HepG2 (cell line): ENCODE data around the gene UBE2R2. TPM values are rescaled to one million over a fixed set of nuclear protein-coding genes. Genes with fewer than 3 reads are reported as not detected.

Experiments used
- ATAC-seq: fragments of 200-7000 bp; cut with Tn5 transposase; 3 replicates; pipeline ENCODE4 v1.9.1; 2020; ENCODE audit warnings: mild to moderate bottlenecking, moderate library complexity
- BruUV-seq: library from RNA; stranded (reverse); fragments of 400-500 nt; replicated peaks from 2 replicates; lab custom pipeline; 2021; lab: Mats Ljungman, UMichigan
- CTCF ChIA-PET: fragments of 300-600 bp; formaldehyde crosslinking; extraction: SDS; loops from one replicate; lab custom pipeline; 2021; ENCODE audit warnings: low total read pairs, inconsistent platforms, low intra/inter-chr PET ratio; lab: Yijun Ruan, JAX
- POLR2A ChIA-PET: fragments of 350-600 bp; sonication (Branson Sonifier 250); formaldehyde crosslinking; loops from one replicate; lab custom pipeline; 2020; ENCODE audit warnings: antibody characterized with exemption, inconsistent platforms; lab: Yijun Ruan, JAX
- DNase-seq: peaks from one replicate; pipeline ENCODE4 v3.0.0-alpha.2; 2015; ENCODE audit warnings: low spot score
- FAIRE-seq: peaks from 3 replicates; lab custom pipeline; 2011; peaks lifted over from hg19 to GRCh38; lab: Jason Lieb, UNC
- H2AFZ ChIP-seq: one replicate; pipeline ENCODE4 v1.6.1; 2011; ENCODE audit warnings: low read length, inconsistent platforms
- H3K27ac ChIP-seq: fragments of 300-600 bp; 3 replicates; pipeline ENCODE4 v1.8.0; 2011; ENCODE audit warnings: mixed run types, mild to moderate bottlenecking, mixed read lengths, low read length, inconsistent platforms; ENCODE audit not compliant: insufficient read depth; ENCODE audit errors: extremely low read length
- H3K27me3 ChIP-seq, 2 experiments: fragments of 200-600 bp in 1 of 2; 2 replicates in 1 of 2; 3 replicates in 1 of 2; pipeline versions ENCODE4 v1.6.0 to v1.8.0; 2011; ENCODE audit warnings: low read length in 2 of 2, mild to moderate bottlenecking in 2 of 2, moderate library complexity in 2 of 2, inconsistent platforms in 1 of 2; ENCODE audit not compliant: insufficient read depth in 2 of 2, control insufficient read depth in 1 of 2
- H3K36me3 ChIP-seq, 2 experiments: fragments of 200-600 bp in 1 of 2; replicated peaks in 1 of 2; 2 replicates in 1 of 2; 3 replicates in 1 of 2; pipeline versions ENCODE4 v1.5.1 to v1.8.0; 2011; ENCODE audit warnings: low read length in 2 of 2, inconsistent platforms in 1 of 2; ENCODE audit not compliant: insufficient read depth in 2 of 2, control insufficient read depth in 1 of 2
- H3K4me1 ChIP-seq: 2 replicates; pipeline ENCODE4 v1.5.1; 2012; ENCODE audit warnings: low read length, inconsistent platforms; ENCODE audit not compliant: insufficient read depth
- H3K4me2 ChIP-seq: 2 replicates; pipeline ENCODE4 v1.6.0; 2011; ENCODE audit warnings: low read depth, low read length, inconsistent platforms
- H3K4me3 ChIP-seq, 3 experiments: fragments of 200-600 bp in 1 of 3; sonication (generic), shearing (Covaris generic) in 1 of 3; replicated peaks in 1 of 3; 2 replicates each; pipeline ENCODE4 v1.5.1; 2011 to 2016; ENCODE audit warnings: low read length in 3 of 3, inconsistent platforms in 2 of 3, low read depth in 2 of 3, mild to moderate bottlenecking in 2 of 3, control low read depth in 1 of 3, mixed read lengths in 1 of 3; ENCODE audit not compliant: insufficient read depth in 1 of 3
- H3K79me2 ChIP-seq: one replicate; pipeline ENCODE4 v1.6.1; 2011; ENCODE audit warnings: low read length, inconsistent platforms; ENCODE audit not compliant: insufficient read depth
- H3K9ac ChIP-seq: 2 replicates; pipeline ENCODE4 v1.6.0; 2011; ENCODE audit warnings: mild to moderate bottlenecking, low read depth, low read length, inconsistent platforms; ENCODE audit not compliant: insufficient read depth
- H3K9me3 ChIP-seq: 2 replicates; pipeline ENCODE4 v1.5.1; 2012; ENCODE audit warnings: mild to moderate bottlenecking, low read length
- H4K20me1 ChIP-seq: 2 replicates; pipeline ENCODE4 v1.6.0; 2011; ENCODE audit warnings: inconsistent platforms, mild to moderate bottlenecking, low read length, moderate library complexity; ENCODE audit not compliant: insufficient read depth
- CHD4 ChIP-seq: fragments of 200-600 bp; sonication (generic); IDR thresholded peaks from 2 replicates; pipeline ENCODE4 v1.7.0; 2017; ENCODE audit warnings: mild to moderate bottlenecking, low read length, borderline replicate concordance
- KAT7 ChIP-seq: IDR thresholded peaks from 2 replicates; pipeline ENCODE4 v1.6.1; 2018; ENCODE audit warnings: borderline replicate concordance, missing compliant biosample characterization
- PCBP2 ChIP-seq: fragments of 200-400 bp; formaldehyde crosslinking; optimal IDR thresholded peaks from 2 replicates; pipeline ENCODE3; 2018; ENCODE audit warnings: low read length, low read depth; ENCODE audit not compliant: poor library complexity, severe bottlenecking
- ZNF263 ChIP-seq: sonication (generic); formaldehyde crosslinking; IDR thresholded peaks from 2 replicates; pipeline ENCODE4 v1.4.0; 2020; ENCODE audit warnings: missing genetic modification reagents
- ZNF879 ChIP-seq: sonication (generic); formaldehyde crosslinking; IDR thresholded peaks from 2 replicates; pipeline ENCODE4 v1.8.1; 2023; ENCODE audit warnings: missing genetic modification reagents
- WGBS: methylation state at CpG from one replicate; pipeline ENCODE4 v1.1.6; 2017; ENCODE audit warnings: low lambda C conversion rate; 5-methylcytosine and 5-hydroxymethylcytosine counted together
- in situ Hi-C: cut with HindIII; loops from 2 replicates; pipeline ENCODE4 v1.10.0; 2017; ENCODE audit warnings: low pct_unique_long_range_greater_than_20kb; ENCODE audit not compliant: extremely low pct_ligation_motif_present
- intact Hi-C: fragments of 100-400 bp; cut with micrococcal nuclease; formaldehyde crosslinking; loops from one replicate; pipeline ENCODE4 v1.10.0; 2022; ENCODE audit not compliant: unreplicated experiment
- polyA plus RNA-seq, 8 experiments: library from polyadenylated mRNA; depleted of rRNA in 3 of 8; stranded (reverse) in 7 of 8; unstranded in 1 of 8; fragments of >200 nt; fragmentation: Illumina TruSeq in 4 of 8; extraction: Trizol in 4 of 8; gene quantifications; 2 replicates each; pipeline versions ENCODE4 v1.2.1 to v1.2.3, GENCODE V29; 2011 to 2016; ENCODE audit warnings: low read depth in 4 of 8, missing spikeins in 1 of 8, mixed read lengths in 1 of 8; ENCODE audit not compliant: insufficient read depth in 1 of 8
- total RNA-seq, 5 experiments: library from RNA; depleted of rRNA; stranded (reverse); fragments of >200 nt; fragmentation: Illumina TruSeq; extraction: Trizol; gene quantifications; 2 replicates each; pipeline ENCODE4 v1.2.3, GENCODE V29; 2016; ENCODE audit warnings: low read depth in 1 of 5
- TF ChIP-seq, protein P1 (sequence below): sonication (generic); formaldehyde crosslinking; IDR thresholded peaks from 2 replicates; pipeline ENCODE4 v1.4.0; 2020; ENCODE audit warnings: missing genetic modification reagents, borderline replicate concordance
- TF ChIP-seq, protein P2 (sequence below): sonication (generic); formaldehyde crosslinking; IDR thresholded peaks from 2 replicates; pipeline ENCODE4 v1.4.0; 2020; ENCODE audit warnings: missing genetic modification reagents
- TF ChIP-seq, protein P3 (sequence below): sonication (generic); formaldehyde crosslinking; IDR thresholded peaks from 2 replicates; pipeline ENCODE4 v1.5.1; 2020; ENCODE audit warnings: mild to moderate bottlenecking, missing genetic modification reagents
- TF ChIP-seq, protein P4 (sequence below): sonication (generic); formaldehyde crosslinking; IDR thresholded peaks from 2 replicates; pipeline ENCODE4 v1.5.0; 2020; ENCODE audit warnings: missing genetic modification reagents
- TF ChIP-seq, protein P5 (sequence below): sonication (generic); formaldehyde crosslinking; IDR thresholded peaks from 2 replicates; pipeline ENCODE4 v1.8.0; 2022; ENCODE audit warnings: missing genetic modification reagents, mild to moderate bottlenecking, borderline replicate concordance

UBE2R2 gene
- total and polyA plus RNA-seq, 2 of the 13 experiments (the other 11 are each of a cell fraction or from before 2014, with no cell fraction given), result 14.8 to 20.9 TPM

- WGBS, result 2% methylated on average over 16 of the region's 18 CpGs
- BruUV-seq, result no TSS peak
- TF ChIP-seq CHD4 (no peak), ZNF879 (no peak), ZNF263 (no peak), KAT7 (CRISPR knock-in tag) (peak; percentile 5; the same call in 1 of the 2 replicates), PCBP2 (peak; percentile 61)
- TF ChIP-seq, protein P1, sequence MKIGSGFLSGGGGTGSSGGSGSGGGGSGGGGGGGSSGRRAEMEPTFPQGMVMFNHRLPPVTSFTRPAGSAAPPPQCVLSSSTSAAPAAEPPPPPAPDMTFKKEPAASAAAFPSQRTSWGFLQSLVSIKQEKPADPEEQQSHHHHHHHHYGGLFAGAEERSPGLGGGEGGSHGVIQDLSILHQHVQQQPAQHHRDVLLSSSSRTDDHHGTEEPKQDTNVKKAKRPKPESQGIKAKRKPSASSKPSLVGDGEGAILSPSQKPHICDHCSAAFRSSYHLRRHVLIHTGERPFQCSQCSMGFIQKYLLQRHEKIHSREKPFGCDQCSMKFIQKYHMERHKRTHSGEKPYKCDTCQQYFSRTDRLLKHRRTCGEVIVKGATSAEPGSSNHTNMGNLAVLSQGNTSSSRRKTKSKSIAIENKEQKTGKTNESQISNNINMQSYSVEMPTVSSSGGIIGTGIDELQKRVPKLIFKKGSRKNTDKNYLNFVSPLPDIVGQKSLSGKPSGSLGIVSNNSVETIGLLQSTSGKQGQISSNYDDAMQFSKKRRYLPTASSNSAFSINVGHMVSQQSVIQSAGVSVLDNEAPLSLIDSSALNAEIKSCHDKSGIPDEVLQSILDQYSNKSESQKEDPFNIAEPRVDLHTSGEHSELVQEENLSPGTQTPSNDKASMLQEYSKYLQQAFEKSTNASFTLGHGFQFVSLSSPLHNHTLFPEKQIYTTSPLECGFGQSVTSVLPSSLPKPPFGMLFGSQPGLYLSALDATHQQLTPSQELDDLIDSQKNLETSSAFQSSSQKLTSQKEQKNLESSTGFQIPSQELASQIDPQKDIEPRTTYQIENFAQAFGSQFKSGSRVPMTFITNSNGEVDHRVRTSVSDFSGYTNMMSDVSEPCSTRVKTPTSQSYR (CRISPR knock-in tag), result 0 out of 2 replicates have a peak, but pooled peaks have one; percentile 18
- TF ChIP-seq, protein P2, sequence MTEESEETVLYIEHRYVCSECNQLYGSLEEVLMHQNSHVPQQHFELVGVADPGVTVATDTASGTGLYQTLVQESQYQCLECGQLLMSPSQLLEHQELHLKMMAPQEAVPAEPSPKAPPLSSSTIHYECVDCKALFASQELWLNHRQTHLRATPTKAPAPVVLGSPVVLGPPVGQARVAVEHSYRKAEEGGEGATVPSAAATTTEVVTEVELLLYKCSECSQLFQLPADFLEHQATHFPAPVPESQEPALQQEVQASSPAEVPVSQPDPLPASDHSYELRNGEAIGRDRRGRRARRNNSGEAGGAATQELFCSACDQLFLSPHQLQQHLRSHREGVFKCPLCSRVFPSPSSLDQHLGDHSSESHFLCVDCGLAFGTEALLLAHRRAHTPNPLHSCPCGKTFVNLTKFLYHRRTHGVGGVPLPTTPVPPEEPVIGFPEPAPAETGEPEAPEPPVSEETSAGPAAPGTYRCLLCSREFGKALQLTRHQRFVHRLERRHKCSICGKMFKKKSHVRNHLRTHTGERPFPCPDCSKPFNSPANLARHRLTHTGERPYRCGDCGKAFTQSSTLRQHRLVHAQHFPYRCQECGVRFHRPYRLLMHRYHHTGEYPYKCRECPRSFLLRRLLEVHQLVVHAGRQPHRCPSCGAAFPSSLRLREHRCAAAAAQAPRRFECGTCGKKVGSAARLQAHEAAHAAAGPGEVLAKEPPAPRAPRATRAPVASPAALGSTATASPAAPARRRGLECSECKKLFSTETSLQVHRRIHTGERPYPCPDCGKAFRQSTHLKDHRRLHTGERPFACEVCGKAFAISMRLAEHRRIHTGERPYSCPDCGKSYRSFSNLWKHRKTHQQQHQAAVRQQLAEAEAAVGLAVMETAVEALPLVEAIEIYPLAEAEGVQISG (CRISPR knock-in tag), result no peak
- TF ChIP-seq, protein P3, sequence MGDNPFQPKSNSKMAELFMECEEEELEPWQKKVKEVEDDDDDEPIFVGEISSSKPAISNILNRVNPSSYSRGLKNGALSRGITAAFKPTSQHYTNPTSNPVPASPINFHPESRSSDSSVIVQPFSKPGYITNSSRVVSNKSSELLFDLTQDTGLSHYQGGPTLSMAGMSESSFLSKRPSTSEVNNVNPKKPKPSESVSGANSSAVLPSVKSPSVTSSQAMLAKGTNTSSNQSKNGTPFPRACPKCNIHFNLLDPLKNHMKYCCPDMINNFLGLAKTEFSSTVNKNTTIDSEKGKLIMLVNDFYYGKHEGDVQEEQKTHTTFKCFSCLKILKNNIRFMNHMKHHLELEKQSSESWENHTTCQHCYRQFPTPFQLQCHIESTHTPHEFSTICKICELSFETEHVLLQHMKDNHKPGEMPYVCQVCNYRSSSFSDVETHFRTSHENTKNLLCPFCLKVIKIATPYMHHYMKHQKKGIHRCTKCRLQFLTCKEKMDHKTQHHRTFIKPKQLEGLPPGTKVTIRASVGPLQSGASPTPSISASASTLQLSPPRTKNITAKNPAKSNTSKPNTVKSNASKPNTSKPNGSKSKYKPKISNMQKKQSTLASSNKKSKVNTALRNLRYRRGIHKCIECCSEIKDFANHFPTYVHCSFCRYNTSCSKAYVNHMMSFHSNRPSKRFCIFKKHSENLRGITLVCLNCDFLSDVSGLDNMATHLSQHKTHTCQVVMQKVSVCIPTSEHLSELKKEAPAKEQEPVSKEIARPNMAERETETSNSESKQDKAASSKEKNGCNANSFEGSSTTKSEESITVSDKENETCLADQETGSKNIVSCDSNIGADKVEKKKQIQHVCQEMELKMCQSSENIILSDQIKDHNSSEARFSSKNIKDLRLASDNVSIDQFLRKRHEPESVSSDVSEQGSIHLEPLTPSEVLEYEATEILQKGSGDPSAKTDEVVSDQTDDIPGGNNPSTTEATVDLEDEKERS (CRISPR knock-in tag), result no peak
- TF ChIP-seq, protein P4, sequence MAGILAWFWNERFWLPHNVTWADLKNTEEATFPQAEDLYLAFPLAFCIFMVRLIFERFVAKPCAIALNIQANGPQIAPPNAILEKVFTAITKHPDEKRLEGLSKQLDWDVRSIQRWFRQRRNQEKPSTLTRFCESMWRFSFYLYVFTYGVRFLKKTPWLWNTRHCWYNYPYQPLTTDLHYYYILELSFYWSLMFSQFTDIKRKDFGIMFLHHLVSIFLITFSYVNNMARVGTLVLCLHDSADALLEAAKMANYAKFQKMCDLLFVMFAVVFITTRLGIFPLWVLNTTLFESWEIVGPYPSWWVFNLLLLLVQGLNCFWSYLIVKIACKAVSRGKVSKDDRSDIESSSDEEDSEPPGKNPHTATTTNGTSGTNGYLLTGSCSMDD (CRISPR knock-in tag), result no peak
- TF ChIP-seq, protein P5, sequence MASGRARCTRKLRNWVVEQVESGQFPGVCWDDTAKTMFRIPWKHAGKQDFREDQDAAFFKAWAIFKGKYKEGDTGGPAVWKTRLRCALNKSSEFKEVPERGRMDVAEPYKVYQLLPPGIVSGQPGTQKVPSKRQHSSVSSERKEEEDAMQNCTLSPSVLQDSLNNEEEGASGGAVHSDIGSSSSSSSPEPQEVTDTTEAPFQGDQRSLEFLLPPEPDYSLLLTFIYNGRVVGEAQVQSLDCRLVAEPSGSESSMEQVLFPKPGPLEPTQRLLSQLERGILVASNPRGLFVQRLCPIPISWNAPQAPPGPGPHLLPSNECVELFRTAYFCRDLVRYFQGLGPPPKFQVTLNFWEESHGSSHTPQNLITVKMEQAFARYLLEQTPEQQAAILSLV (CRISPR knock-in tag), result no peak
These were observed 1.3 kb downstream of the UBE2R2 start for GRCh38 chr9:33818167-33818846.

More at GRCh38 chr9:33818167-33818846, 1.3 kb downstream of the UBE2R2 start:
- H3K4me1 ChIP-seq, result peaks cover 56% of the 10 kb centered on the region
- in situ Hi-C loops, result loop anchor here (5.0 kb wide), 1 partner anchor 34 kb away; no protein-coding TSS in a partner anchor
- FAIRE-seq, result no peak
- ChIA-PET POLR2A (interaction anchor here (0.7 to 1.2 kb wide), 3 partner anchors 30 to 255 kb away, joined by 3 to 5 read pairs (median 4); no protein-coding TSS in a partner anchor), CTCF (no interaction called here)
- H3K36me3 ChIP-seq, result no peaks in the 10 kb centered on the region
- peak overlapping the region; percentile 69 to 93 (median 81) for H3K4me3 ChIP-seq
- peak overlapping the region; percentile 92 for H3K9ac ChIP-seq
- no peak overlapping the region for H2AFZ ChIP-seq
- no peaks in the 10 kb centered on the region; a peak in 1 of 5 replicates for H3K27me3 ChIP-seq
- H4K20me1 ChIP-seq, result peaks cover 29% of the 10 kb centered on the region
- no peaks in the 10 kb centered on the region for H3K9me3 ChIP-seq
- H3K27ac ChIP-seq, result peak overlapping the region; percentile 93
- peak; percentile 47 for DNase-seq
- intact Hi-C loops, result no loop called here
- peak; percentile 7 for ATAC-seq
- H3K4me2 ChIP-seq, result peak overlapping the region; percentile 92
- H3K79me2 ChIP-seq, result peaks cover 57% of the 10 kb centered on the region
